ENCODE measurements around the gene TBATA. TPM values are rescaled to one million over a fixed set of nuclear protein-coding genes. Genes with fewer than 3 reads are reported as not detected.

TBATA gene
- total RNA-seq, 1 experiment from 2014 or later = not detected

DNA sequence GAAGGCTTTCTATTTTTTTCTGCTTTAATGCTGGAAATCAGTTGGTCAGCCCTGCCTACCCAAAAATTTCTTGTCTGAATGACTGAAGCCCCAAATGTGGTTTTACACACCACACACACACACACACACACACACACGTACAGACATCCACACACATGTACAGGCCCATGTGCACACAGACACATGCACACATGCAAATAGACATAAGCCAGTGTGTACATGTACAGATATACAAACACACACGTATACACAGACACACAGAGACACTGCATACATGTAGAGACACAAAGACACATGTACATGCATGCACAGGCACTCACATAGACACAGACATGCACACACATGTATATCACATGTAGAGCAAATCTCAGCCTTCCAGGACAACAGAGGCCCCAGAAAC, 54.2 kb downstream of the TBATA start (continued):
- TF ChIP-seq, protein P1, sequence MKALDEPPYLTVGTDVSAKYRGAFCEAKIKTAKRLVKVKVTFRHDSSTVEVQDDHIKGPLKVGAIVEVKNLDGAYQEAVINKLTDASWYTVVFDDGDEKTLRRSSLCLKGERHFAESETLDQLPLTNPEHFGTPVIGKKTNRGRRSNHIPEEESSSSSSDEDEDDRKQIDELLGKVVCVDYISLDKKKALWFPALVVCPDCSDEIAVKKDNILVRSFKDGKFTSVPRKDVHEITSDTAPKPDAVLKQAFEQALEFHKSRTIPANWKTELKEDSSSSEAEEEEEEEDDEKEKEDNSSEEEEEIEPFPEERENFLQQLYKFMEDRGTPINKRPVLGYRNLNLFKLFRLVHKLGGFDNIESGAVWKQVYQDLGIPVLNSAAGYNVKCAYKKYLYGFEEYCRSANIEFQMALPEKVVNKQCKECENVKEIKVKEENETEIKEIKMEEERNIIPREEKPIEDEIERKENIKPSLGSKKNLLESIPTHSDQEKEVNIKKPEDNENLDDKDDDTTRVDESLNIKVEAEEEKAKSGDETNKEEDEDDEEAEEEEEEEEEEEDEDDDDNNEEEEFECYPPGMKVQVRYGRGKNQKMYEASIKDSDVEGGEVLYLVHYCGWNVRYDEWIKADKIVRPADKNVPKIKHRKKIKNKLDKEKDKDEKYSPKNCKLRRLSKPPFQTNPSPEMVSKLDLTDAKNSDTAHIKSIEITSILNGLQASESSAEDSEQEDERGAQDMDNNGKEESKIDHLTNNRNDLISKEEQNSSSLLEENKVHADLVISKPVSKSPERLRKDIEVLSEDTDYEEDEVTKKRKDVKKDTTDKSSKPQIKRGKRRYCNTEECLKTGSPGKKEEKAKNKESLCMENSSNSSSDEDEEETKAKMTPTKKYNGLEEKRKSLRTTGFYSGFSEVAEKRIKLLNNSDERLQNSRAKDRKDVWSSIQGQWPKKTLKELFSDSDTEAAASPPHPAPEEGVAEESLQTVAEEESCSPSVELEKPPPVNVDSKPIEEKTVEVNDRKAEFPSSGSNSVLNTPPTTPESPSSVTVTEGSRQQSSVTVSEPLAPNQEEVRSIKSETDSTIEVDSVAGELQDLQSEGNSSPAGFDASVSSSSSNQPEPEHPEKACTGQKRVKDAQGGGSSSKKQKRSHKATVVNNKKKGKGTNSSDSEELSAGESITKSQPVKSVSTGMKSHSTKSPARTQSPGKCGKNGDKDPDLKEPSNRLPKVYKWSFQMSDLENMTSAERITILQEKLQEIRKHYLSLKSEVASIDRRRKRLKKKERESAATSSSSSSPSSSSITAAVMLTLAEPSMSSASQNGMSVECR (CRISPR knock-in tag; IDR thresholded peaks at IDR 0.05; ENCODE audit: borderline replicate concordance) = no peak
- TF ChIP-seq SOX15 (CRISPR knock-in tag; IDR thresholded peaks at IDR 0.05) (no peak), CBFB (CRISPR knock-in tag; IDR thresholded peaks at IDR 0.05; ENCODE audit: low read depth) (no peak), TEAD1 (CRISPR knock-in tag; IDR thresholded peaks at IDR 0.05) (no peak), KAT7 (CRISPR knock-in tag; IDR thresholded peaks at IDR 0.05; ENCODE audit: borderline replicate concordance) (no peak), ZNF671 (CRISPR knock-in tag; IDR thresholded peaks at IDR 0.05) (no peak), RORB (CRISPR knock-in tag; IDR thresholded peaks at IDR 0.05) (no peak), NFYB (CRISPR knock-in tag; conservative IDR thresholded peaks at IDR 0.05; ENCODE audit: low read depth) (no peak)
- TF ChIP-seq, protein P2, sequence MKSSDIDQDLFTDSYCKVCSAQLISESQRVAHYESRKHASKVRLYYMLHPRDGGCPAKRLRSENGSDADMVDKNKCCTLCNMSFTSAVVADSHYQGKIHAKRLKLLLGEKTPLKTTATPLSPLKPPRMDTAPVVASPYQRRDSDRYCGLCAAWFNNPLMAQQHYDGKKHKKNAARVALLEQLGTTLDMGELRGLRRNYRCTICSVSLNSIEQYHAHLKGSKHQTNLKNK (CRISPR knock-in tag; IDR thresholded peaks at IDR 0.05) = no peak
- TF ChIP-seq, protein P3, sequence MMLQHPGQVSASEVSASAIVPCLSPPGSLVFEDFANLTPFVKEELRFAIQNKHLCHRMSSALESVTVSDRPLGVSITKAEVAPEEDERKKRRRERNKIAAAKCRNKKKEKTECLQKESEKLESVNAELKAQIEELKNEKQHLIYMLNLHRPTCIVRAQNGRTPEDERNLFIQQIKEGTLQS (CRISPR knock-in tag; conservative IDR thresholded peaks at IDR 0.05) = no peak
- TF ChIP-seq, protein P4, sequence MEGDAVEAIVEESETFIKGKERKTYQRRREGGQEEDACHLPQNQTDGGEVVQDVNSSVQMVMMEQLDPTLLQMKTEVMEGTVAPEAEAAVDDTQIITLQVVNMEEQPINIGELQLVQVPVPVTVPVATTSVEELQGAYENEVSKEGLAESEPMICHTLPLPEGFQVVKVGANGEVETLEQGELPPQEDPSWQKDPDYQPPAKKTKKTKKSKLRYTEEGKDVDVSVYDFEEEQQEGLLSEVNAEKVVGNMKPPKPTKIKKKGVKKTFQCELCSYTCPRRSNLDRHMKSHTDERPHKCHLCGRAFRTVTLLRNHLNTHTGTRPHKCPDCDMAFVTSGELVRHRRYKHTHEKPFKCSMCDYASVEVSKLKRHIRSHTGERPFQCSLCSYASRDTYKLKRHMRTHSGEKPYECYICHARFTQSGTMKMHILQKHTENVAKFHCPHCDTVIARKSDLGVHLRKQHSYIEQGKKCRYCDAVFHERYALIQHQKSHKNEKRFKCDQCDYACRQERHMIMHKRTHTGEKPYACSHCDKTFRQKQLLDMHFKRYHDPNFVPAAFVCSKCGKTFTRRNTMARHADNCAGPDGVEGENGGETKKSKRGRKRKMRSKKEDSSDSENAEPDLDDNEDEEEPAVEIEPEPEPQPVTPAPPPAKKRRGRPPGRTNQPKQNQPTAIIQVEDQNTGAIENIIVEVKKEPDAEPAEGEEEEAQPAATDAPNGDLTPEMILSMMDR (IDR thresholded peaks at IDR 0.05) = no peak
- TF ChIP-seq, protein P5, sequence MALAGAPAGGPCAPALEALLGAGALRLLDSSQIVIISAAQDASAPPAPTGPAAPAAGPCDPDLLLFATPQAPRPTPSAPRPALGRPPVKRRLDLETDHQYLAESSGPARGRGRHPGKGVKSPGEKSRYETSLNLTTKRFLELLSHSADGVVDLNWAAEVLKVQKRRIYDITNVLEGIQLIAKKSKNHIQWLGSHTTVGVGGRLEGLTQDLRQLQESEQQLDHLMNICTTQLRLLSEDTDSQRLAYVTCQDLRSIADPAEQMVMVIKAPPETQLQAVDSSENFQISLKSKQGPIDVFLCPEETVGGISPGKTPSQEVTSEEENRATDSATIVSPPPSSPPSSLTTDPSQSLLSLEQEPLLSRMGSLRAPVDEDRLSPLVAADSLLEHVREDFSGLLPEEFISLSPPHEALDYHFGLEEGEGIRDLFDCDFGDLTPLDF (CRISPR knock-in tag; IDR thresholded peaks at IDR 0.05) = no peak
- TF ChIP-seq, protein P6, sequence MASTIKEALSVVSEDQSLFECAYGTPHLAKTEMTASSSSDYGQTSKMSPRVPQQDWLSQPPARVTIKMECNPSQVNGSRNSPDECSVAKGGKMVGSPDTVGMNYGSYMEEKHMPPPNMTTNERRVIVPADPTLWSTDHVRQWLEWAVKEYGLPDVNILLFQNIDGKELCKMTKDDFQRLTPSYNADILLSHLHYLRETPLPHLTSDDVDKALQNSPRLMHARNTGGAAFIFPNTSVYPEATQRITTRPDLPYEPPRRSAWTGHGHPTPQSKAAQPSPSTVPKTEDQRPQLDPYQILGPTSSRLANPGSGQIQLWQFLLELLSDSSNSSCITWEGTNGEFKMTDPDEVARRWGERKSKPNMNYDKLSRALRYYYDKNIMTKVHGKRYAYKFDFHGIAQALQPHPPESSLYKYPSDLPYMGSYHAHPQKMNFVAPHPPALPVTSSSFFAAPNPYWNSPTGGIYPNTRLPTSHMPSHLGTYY (CRISPR knock-in tag; IDR thresholded peaks at IDR 0.05) = no peak
- TF ChIP-seq, protein P7, sequence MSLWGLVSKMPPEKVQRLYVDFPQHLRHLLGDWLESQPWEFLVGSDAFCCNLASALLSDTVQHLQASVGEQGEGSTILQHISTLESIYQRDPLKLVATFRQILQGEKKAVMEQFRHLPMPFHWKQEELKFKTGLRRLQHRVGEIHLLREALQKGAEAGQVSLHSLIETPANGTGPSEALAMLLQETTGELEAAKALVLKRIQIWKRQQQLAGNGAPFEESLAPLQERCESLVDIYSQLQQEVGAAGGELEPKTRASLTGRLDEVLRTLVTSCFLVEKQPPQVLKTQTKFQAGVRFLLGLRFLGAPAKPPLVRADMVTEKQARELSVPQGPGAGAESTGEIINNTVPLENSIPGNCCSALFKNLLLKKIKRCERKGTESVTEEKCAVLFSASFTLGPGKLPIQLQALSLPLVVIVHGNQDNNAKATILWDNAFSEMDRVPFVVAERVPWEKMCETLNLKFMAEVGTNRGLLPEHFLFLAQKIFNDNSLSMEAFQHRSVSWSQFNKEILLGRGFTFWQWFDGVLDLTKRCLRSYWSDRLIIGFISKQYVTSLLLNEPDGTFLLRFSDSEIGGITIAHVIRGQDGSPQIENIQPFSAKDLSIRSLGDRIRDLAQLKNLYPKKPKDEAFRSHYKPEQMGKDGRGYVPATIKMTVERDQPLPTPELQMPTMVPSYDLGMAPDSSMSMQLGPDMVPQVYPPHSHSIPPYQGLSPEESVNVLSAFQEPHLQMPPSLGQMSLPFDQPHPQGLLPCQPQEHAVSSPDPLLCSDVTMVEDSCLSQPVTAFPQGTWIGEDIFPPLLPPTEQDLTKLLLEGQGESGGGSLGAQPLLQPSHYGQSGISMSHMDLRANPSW (CRISPR knock-in tag; conservative IDR thresholded peaks at IDR 0.05; ENCODE audit: low read depth) = no peak
